ENCODE data around the gene DBNDD2.

Gene DBNDD2

DNA sequence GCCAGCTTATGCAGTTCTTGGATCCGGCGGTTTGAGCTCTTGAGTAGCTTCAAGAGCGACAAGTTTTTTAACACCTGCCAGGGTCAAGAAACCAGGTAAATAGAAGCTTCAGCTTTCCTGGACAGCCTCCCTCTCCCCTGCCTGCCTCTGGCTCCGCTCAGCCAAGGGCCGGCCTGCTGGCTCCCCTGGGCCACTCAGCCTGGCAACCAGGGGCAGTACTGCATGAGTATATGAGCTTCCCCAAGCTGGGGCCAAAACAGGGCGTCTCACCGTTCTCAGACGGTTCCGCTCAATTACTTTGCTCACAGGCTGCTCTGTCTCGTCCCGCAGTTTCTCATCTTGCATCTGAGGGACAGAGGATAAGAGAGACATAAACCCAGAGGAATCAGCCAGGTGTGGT is 30.8 kb upstream of the DBNDD2 start:
- in situ Hi-C loops (cut with MboI; ENCODE audit: low sequenced_read_pairs), result no loop called here

DNA sequence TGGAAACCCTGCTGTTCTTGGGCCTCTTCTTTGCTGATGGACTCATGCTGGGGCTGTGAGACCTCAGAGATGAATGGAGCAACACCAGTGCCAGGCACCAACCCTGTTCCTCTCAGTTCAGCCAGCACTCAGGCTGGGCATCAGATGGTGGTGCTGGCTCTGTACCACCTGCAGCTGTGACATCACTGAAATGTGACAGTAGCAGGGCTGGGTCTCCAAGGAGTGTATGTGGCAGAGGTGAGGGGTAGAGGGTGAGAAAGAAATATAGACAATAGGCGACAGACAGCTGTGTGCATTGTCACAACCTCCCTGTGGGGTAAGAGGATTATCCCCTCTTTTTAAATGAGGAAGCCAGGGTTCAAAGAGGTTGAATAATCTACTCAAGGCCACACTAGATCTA is 29.9 kb upstream of the DBNDD2 start, which contains the start of gene TP53TG5:
Gene TP53TG5 (minus strand): TSS at position 135 of the 400 bp plus-strand sequence. CDS start 89 bp downstream, at position 46.
- in situ Hi-C loops (cut with MboI; ENCODE audit: low sequenced_read_pairs), result no loop called here

DNA sequence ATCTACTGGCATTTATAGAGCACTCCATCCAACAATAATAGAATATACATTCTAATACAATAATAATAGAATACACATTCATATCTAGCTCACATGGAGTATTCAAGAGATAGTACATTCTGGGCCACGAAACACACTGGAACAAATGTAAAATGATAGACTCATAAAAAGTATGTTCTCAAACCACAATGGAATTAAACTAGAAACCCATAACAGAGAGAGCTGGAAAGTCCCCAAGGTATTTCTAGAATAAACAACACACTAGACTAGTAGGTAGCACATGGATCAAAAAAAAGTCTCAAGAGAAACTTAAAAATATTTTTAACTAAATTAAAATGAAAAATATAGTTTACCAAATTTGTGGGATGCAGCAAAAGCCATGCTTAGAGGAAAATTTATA is 20.8 kb upstream of the DBNDD2 start:
- in situ Hi-C loops (cut with MboI; ENCODE audit: low sequenced_read_pairs), result no loop called here

DNA sequence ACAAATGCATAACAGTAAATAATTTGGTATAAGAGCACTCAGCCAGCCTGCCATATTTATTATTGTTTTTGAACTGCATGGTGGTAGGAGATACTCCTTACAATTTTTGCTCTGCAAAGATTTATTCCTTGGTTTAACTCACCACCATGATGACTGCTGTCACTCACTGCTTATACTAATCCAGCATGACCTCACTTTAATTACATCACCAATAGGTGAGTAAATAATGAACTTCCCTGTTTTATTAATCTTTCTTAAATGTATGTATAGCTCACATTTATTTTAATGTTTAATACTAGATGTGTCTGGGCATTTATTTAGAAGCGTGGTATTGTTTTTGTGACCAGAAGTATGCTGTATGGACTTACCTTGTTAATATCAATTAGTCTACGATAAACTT is 17.2 kb upstream of the DBNDD2 start:
- in situ Hi-C loops (cut with MboI; ENCODE audit: low sequenced_read_pairs), result no loop called here

DNA sequence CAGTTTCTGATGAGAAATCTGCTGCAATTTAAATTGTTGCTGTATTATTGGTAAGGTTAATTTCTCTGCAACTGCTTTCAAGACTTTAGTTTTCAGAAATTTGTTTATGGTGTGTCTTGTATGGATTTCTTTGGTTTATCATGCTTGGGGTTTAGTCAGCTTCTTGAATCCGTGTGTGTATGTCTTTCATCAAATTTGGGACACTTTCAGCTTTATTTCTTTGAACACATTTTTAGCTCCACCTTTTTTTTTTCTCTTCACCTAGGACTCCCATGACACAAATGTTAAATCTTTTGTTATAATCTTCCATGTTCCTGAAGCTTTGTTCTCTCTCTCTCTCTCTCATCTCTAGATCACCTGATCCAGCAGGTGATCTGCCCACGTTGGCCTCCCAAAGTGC is 16.5 kb upstream of the DBNDD2 start:
- in situ Hi-C loops (cut with MboI; ENCODE audit: low sequenced_read_pairs), result no loop called here

DNA sequence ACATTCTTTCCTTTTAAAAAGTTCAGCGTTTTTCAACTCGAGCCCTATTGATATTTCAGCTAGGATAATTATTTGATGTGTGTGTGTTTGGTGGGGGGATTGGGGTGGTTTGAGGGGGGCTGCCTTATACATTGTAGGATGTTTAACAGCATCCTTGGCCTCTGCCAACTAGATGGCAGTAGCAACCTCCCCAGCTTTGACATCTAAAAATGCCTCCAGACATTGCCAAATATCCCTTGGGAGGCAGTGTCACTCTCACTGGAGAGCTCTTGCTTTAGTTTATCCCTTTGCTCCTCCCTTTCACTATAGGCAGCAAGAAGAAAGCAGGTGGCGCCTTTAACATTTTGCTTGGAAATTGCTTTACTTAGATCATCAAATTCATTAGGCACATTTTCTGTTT is 15.4 kb upstream of the DBNDD2 start:
- in situ Hi-C loops (cut with MboI; ENCODE audit: low sequenced_read_pairs), result no loop called here

DNA sequence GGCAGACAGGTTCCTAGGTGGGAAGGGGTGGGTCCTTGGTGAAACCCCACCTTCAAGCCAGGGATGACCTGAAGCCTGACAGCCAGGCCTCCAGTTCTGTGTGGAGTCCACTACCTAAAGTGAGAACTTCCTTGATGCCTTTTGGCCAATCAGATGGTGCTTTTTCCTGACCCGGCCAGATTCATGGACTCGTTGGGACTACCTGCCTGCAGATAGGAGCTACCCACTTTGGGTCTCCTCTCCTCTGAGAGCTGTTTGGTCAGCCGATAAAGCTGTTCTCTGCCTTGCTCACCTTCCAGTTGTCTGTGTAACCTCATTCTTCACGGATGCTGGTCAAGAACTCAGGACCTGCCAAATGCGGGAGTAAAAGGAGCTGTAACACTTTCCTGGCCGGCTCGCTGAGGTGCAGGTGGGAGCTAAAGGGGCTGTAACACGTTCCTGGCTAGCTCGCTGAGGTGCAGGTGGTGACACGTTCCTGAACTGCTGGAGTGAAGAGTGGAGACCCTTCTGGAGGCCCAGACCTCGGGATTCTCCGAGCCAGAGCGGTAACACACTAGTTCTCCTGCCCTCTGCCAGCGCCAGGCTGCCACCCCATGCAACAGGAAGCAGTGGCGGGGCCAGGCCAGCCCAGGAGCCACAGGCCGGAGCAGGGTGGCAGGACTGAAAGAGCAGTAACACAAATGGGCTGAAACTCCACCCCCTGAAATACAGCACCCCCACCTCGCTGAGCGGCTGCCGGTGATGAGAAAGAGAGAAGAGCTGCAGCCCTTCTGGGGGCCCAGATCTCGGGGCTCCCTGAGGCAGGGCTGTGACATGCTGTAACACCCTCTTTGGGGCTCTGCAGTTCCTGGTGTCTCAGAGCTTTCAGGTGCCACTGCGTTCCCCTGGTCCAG is 13.6 kb upstream of the DBNDD2 start:
- in situ Hi-C loops (cut with MboI; ENCODE audit: low sequenced_read_pairs), result no loop called here

DNA sequence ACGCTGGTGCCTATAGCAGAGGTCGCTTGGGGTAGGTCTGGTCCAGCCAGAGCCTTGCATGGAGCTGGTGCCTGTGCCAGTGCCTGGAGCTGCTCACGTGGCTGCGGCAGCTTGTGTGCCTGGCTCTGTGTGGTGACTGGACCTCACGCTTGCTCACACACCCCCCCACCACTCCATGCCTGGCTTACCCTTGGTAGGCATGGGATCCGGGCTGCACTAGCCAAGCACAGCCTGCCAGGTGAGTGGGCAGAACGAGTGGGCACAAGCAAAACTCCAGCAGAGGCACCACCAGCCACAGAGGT is 13.0 kb upstream of the DBNDD2 start:
- in situ Hi-C loops (cut with MboI; ENCODE audit: low sequenced_read_pairs), result no loop called here

DNA sequence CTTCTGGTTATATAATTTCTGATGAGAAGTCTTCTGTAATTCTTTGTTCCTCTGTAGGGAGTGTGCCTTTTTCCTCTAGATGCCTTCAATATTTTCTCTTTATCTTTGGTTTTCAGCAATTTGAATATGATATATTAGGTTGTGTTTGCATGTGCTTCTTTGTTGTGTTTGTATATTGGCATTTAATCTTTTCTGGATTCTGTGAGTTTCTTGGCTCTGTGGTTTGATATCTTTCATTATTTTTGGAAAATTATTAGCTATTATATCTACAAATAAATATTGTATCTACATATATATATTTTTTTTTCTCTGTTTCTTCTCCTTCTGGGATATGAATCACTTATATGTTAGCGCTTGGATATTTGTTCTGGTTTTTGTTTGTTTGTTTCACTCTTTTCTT is 9.1 kb upstream of the DBNDD2 start:
- in situ Hi-C loops (cut with MboI; ENCODE audit: low sequenced_read_pairs), result no loop called here

DNA sequence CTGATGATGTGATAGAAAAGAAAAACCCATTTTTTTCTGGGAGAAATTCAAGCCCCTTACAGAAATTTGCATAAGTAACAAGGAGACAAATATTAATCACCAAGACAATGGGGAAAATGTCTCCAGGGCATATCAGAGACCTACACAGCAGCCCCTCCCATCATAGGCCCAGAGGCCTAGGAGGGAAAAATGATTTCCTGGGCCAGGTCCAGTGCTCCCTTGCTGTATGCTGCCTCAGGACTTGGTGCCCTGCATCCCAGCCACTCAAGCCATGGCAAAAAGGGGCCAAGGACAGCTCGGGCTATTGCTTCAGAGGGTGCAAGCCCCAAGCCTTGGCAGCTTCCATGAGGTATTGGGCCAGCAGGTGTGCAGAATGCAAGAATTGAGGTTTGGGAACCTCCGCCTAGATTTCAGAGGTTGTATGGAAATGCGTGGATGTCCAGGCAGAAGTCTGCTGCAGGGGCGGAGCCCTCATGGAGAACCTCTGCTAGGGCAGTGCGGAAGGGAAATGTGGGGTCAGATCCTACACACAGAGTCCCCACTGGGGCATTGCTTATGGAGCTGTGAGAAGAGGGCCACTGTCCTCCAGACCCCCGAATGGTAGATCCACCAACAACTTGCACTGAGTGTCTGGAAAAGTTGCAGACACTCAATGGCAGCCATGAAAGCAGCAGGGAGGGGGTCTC is 7.6 kb upstream of the DBNDD2 start:
- in situ Hi-C loops (cut with MboI; ENCODE audit: low sequenced_read_pairs), result no loop called here

DNA sequence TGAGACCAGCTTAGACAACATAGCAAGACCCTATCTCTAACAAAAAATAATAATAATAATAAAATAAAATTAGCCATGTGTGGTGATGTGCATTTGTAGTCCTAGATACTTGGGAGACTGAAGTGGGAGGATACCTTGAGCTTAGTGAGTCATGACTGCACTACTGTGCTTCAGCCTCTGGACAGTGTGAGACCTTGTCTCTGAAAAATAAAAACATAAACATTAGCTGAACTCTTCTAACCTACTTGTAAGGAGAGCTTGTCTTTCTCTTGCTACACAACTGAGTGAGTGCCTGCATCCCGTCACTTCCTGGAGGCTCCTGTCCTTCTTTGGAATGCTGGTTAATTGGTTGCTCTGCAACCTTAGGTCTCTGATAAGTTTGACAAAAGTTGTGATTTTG is 5.1 kb upstream of the DBNDD2 start:
- in situ Hi-C loops (cut with MboI; ENCODE audit: low sequenced_read_pairs), result no loop called here

DNA sequence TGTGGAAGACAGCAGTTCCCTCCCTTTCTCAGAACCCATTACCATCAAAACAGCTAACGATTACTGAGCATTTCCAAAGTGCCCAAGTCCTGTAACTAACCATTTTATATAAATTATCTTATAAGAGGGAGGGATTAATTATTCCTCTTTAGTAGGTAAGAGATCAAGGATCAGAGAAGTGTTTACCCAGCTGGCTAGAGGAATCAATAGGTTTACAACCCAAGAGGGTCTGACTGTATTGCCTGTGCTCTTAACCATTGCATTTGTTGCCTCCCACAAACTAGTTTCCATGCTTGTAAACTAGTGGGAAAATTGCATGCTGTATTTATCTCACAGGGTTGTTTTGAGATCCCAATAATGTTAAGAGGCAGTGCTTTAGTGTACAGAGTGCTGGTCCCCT is 3.7 kb upstream of the DBNDD2 start:
- in situ Hi-C loops (cut with MboI; ENCODE audit: low sequenced_read_pairs), result no loop called here

DNA sequence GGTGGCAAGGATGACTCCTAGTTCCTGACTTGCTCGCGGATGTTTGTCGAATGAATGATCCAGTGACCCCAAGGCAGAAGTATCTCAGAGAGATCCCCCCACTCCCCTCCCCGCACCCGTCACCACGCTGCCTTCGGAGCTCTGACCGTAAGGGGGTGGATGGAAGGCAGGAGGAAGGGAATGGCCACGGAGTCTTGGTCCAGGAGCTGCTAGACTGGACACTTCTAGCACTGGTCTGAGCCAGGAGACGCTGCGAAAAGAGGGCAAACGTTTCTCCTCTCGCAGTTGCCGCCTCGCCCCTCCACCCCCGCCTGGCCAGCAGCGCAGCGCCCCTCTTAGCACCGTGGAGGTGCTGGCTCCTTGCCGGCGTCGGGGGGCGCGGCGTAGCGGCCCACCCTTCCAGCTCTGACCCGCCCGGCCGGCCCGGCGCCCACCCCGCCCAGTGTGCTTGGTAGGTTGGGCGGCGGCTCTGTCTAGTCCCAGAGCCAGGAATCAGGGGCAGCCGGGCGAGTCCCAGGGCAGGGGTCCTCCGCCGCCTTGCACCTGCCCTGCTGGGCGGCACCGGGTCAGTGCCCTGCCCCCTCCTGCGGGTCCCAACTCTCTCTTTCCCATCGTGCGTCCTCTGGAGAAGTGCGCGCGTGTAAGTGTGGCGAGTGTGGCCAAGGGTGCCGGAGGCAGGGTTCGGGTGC is 2.4 kb upstream of the DBNDD2 start:
- in situ Hi-C loops (cut with MboI; ENCODE audit: low sequenced_read_pairs), result no loop called here

DNA sequence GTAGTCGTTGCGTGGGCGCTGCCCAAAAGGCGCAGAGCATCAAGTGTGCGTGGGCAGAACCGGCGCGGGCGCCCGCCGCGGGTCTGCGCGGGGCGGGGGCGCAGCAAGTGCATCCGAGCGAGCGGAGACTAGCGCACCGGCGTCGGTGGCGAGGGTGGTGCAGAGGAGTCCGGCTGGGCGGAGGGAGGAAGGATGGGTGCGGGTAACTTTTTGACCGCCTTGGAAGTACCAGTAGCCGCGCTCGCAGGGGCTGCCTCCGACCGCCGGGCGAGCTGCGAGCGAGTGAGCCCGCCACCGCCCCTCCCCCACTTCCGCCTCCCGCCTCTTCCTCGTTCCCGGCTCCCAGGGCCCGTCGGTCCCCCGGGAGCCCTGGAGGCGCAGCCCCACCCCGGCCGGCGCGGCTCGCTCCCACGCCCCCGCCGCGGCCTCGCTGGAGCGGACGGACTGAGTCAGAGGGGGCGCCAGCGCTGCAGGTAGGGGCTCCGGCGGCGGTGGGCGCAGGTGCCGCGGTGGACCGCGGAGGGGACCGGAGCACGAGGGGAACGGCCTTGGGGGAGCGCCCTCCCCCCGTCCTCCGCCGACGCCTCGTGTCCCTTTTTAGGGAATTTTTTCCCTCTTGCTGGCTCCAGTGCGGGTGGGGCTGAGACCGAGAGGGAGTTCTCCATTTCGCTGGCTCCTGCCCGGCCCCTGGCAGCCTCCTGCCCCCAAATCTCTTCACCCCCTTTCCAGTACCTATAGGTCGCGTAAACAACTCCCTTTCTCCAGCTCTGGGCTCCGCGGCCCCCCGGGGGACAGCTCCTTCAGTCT is 1.6 kb upstream of the DBNDD2 start:
- in situ Hi-C loops (cut with MboI; ENCODE audit: low sequenced_read_pairs), result no loop called here

DNA sequence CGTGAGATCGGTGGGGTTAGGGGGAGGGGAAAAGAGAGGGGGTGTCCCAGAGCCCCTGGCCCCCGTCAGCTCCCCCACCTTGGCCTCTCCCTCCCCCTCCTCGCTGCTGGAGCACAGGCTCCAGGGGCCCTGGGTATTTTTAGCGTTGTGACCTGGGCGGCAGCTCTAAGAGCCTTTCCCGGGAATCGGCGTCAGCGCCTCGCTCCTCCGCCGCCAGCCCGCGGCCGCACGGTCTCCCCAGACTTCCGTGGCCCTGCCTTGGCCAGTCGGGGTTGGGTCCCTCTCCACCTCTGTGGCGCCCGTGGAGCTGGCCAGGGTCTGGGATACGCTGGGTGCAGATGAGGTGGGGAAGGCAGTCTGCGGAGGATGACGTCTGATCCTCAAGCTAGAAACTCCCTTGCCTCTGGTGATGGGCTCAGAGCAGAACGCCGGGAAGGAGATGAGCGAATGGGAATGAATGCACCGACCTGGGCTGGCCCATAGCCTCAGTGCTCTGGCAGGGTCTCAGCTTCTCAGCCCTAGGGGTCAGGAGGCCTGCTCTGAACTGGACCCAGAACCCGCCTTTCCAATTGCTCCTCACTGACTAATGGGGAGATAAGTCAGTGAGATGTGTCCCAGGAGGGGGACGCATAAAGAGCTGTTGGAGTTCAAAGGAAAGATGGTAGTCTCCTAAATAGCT is 883 bp upstream of the DBNDD2 start:
- in situ Hi-C loops (cut with MboI; ENCODE audit: low sequenced_read_pairs), result no loop called here

DNA sequence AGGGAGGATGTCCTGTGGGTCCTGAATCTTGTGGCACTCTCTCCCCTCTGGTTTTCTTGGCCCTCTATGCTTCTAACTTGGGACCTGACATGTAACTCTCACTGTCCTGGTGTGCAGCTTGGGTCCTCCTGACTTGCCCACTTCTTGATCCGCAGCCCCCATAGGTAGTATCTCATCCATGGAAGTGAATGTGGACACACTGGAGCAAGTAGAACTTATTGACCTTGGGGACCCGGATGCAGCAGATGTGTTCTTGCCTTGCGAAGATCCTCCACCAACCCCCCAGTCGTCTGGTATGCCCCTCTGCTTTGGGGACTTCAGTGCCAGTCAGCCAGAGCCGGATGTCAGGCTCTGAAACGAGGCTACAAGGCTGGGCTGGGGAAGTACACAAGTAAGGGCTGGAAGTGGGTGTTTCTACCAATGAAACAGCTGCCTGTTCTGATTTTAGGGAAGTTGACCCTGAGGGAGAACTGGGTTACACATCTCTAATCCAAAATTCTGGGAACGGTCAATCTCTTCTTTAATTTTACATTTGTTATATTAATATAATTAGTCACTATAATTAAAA is 641 bp downstream of the DBNDD2 start:
- in situ Hi-C loops (cut with MboI; ENCODE audit: low sequenced_read_pairs), result no loop called here

DNA sequence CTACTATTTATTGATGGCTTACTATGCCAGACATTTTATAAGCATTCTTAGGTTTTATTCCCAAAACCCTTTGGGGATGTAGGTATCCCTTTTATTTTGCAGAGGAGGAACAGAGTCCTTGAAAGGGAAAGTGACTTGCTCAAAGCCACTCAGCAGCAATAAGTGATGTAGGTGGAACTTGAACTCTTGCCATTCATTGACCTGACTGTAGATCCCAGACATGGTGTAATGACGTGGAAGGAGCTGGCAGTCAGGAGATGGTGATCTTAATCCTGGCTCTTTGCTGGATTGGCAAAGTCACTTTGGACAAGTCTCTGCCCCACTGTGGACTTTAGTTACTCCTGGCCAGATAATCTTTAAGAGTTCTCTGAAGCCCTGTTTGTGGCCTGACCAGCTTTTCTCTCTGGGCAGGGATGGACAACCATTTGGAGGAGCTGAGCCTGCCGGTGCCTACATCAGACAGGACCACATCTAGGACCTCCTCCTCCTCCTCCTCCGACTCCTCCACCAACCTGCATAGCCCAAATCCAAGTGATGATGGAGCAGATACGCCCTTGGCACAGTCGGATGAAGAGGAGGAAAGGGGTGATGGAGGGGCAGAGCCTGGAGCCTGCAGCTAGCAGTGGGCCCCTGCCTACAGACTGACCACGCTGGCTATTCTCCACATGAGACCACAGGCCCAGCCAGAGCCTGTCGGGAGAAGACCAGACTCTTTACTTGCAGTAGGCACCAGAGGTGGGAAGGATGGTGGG is 1.6 kb downstream of the DBNDD2 start:
- in situ Hi-C loops (cut with MboI; ENCODE audit: low sequenced_read_pairs), result no loop called here

DNA sequence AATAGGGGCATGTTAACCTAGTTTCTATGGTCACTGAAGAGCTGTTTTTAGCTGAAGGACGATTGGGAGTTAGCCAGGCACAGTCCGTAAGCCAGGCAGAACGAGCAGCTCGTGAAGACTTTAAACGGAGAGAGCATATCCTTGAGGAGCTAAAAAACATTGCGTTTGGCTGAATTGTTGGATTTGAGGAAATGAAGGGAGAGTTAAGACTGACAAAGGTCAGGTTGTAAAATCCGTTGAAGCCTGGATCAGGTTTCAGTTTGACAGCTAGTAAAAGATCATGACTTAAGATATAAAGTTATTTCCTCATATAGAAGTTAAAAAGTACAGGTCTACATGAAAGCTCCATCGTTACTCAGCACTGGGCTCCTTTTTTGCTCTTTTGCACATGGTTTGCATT is 2.8 kb downstream of the DBNDD2 start:
- in situ Hi-C loops (cut with MboI; ENCODE audit: low sequenced_read_pairs), result no loop called here

DNA sequence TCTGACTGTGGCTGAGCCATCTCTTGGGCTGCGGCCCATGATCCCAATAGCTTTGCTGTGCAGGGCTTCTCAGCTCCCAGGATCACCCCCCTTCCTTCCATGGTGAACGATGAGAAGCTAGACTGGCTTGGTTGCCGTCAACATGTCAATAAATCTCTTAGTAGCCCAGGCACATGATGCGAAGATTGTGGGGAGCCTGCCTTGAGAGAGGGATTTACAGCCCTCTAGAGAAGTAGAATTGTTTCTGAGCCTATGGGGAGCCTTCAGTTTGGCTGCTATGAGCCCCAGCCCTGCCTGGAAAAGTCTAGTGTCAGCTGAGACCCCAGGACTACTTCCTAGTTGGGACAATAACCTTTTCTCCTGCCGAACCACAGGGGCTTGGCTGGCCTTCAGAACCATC is 4.6 kb downstream of the DBNDD2 start:
- in situ Hi-C loops (cut with MboI; ENCODE audit: low sequenced_read_pairs), result no loop called here

DNA sequence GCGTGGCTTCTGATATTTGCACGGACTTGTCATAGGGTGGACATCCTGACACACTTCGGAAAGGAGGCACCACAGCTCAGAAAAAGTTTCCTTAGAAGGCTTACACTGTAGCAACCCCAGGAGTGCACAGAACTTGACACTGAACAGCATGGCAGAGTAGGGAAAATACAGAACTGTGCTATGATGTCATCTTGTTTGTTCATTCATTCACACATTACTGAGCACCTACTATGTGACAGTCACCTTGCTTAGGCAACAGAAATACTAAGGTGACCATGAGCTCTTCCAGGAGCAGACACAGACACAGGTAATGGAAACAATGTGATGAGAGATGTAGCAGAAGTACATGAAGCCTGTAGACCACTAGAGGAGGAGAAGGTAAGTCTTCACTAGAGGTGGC is 5.4 kb downstream of the DBNDD2 start:
- in situ Hi-C loops (cut with MboI; ENCODE audit: low sequenced_read_pairs), result no loop called here
